Lung microvascular endothelial cell (primary cell): Measurements from ENCODE around the gene KRTAP9-7. TPM values are rescaled to one million over a fixed set of nuclear protein-coding genes. Genes with fewer than 3 reads are reported as not detected.
"Not testable (repeated sequence)": the region's sequence is repeated elsewhere in the genome, so short reads cannot be mapped to it uniquely, and the experiment has no call there.

Experiments used
- DNase-seq, 2 donors: peaks; one replicate each; pipeline versions ENCODE4 v3.0.0 to v3.0.0-alpha.2; 2010; ENCODE audit warnings: low read depth in 2 of 2
- total RNA-seq: library from RNA; depleted of rRNA; stranded (reverse); fragments of >200 nt; gene quantifications from 2 replicates; pipeline ENCODE4 v1.2.1, GENCODE V29; 2014

KRTAP9-7 gene
- not detected in 2 replicates for total RNA-seq

GRCh38 chr17:41275648-41276190 lies at the start of gene KRTAP9-7:
Gene KRTAP9-7 (plus strand): TSS chr17:41275698. CDS start chr17:41275698, 0 bp downstream.
- DNase-seq, result not testable (repeated sequence)

DNA sequence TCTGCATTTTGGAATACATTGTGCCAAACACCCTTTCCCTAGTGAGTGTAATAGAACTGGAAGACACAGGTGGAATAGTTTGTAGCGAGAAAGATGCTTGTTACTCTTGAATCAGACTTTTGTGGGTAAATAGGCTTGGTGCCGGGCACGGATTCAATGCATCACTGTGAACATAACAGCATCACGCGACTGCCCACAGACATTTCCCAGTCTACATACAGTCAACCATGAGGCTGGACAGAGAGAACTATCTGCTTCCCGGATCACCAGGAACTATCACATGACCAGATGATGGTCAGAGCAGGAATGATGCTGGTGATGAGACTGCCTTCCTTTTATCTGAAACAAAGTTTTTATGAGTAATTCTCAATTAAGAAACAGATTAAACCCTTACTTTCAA lies 49.4 kb upstream of the KRTAP9-7 start:
- no peak for DNase-seq

- not testable (repeated sequence) for DNase-seq
Measured at GRCh38 chr17:41226598-41227095, 48.9 kb upstream of the KRTAP9-7 start, which contains the start of gene KRTAP9-2. Gene KRTAP9-2 (plus strand): TSS chr17:41226648. CDS start chr17:41226655, 7 bp downstream.

DNA sequence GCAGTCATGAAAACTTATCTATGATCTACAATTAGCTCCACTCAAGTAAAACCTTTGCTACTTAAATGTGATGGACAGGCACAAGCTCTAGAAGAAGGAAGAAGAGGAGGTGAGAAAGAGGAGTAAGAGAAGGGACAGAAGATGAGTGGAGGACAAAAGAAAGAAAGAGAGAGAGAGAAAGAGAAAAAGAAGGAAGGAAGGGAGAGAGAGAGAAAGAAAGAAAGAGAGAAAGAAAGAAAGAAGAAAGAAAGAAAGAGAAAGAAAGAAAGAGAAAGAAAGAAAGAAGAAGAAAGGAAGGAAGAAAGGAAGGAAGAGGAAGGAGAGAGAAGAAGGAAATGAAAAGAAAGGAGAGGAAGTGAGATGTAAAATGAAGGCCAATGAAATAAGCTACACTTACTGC lies 45.4 kb upstream of the KRTAP9-7 start:
- DNase-seq, result no peak

GRCh38 chr17:41231731-41232130 lies 43.8 kb upstream of the KRTAP9-7 start:
- DNase-seq, result no peak

GRCh38 chr17:41232399-41233105 lies 42.9 kb upstream of the KRTAP9-7 start, which contains the start of gene KRTAP9-3:
Gene KRTAP9-3 (plus strand): TSS chr17:41232449. CDS start chr17:41232502, 53 bp downstream.
- not testable (repeated sequence) for DNase-seq

- DNase-seq, result not testable (repeated sequence)
Measured at GRCh38 chr17:41237116-41237515, 38.4 kb upstream of the KRTAP9-7 start.

DNA sequence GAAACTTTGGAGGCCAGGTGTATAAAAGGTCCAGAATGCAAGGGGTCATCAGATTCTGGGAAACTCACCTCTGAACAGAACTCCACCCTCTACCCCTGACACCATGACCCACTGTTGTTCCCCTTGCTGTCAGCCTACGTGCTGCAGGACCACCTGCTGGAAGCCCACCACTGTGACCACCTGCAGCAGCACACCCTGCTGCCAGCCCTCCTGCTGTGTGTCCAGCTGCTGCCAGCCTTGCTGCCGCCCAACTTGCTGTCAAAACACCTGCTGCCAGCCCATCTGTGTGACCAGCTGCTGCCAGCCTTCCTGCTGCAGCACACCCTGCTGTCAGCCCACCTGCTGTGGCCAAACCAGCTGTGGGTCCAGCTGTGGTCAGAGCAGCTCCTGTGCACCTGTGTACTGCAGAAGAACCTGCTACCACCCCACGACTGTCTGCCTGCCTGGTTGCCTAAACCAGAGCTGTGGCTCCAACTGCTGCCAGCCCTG lies 37.5 kb upstream of the KRTAP9-7 start, which contains the start of gene KRTAP9-8:
KRTAP9-8 (plus strand) TSS at position 51 of the 489 bp plus-strand sequence; CDS start at position 104, 53 bp downstream.
- not testable (repeated sequence) for DNase-seq

GRCh38 chr17:41246995-41247787 lies 28.3 kb upstream of the KRTAP9-7 start:
- DNase-seq, result not testable (repeated sequence)

- DNase-seq, result not testable (repeated sequence)
Measured at GRCh38 chr17:41249637-41250240, 25.8 kb upstream of the KRTAP9-7 start, which contains the start of gene KRTAP9-4. Gene KRTAP9-4 (plus strand): TSS chr17:41249687. CDS start chr17:41249721, 34 bp downstream.

DNA sequence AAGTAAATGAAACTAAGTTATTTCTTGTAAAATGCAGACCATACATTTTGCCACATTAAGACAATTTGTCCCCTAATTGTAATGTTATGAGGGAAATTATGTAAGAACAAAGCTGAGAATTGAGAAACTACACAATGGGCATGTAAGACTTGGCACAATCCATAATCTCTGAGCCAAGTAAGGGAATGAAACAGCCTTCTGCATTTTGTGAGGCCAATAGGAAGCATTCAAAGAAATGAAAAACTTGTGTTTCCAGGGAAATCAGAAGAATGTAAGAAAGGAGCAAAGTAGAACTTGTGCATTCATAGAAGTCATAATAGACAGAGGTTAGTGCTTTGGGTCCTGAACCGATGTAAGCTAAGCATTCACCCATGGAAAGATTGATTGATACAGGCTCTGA lies 24.2 kb upstream of the KRTAP9-7 start:
- DNase-seq, result no peak

GRCh38 chr17:41254861-41255260 lies 20.6 kb upstream of the KRTAP9-7 start:
- no peak for DNase-seq

GRCh38 chr17:41255381-41256290 lies 19.9 kb upstream of the KRTAP9-7 start, which contains the start of gene KRTAP9-9:
Gene KRTAP9-9 (plus strand): TSS chr17:41255384.
- not testable (repeated sequence) for DNase-seq

GRCh38 chr17:41256291-41256685 lies 19.2 kb upstream of the KRTAP9-7 start:
- no peak for DNase-seq

DNA sequence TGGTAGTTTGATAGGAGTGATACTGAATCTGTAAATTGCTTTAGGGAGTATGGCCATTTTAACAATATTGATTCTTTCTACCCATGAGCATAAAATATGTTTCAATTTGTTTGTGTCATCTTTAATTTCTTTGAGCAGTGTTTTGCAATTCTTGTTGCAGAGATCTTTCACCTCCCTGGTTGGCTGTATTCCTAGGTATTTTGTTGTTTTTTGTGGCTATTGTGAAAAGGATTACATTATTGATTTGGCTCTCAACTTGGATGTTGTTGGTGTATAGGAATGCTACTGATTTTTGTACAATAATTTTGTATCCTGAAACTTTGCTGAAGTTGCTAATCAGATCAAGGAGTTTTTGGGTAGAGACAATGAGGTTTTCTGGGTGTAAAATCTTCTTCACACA lies 17.1 kb upstream of the KRTAP9-7 start:
- no peak for DNase-seq

DNA sequence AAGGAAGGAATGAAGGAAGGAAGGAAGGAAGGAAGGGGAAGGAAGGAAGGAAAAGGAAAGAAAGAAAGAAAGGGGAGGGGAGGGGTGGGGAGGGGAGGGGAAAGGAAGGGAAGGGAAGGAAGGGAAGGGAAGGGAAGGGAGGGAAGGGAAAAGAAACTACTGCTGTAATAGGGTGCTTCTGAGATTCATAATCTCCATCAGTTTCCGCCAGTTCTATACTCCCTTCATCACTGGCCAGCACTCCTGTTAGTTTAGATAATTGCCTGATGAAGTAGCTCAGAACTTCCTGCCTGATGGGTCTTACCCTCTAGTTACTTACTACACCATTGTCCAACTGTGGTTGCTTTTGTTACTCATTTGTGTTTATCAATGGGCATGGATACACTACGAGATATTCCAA lies 12.3 kb upstream of the KRTAP9-7 start:
- DNase-seq, result no peak

DNA sequence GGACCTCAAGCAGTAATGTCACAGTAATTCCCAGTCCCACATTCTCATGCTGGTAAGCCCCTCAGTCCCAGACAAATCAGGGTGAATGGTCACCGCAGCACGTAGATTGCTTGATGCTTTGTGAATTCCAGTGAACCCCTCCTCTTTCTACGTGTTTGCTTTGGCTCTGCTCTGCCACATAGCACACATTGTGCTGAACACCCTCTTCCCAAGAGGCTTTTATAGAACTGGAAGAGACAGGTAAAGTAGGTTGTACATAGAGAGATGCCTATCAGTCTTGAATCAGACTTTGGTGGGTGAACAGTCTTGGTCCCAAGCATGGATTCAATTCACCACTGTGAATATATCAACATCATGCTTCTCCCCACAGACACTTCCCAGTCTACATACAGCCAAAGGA lies 10.9 kb upstream of the KRTAP9-7 start:
- no peak for DNase-seq

- no peak for DNase-seq
Measured at GRCh38 chr17:41265078-41265477, 10.4 kb upstream of the KRTAP9-7 start, which contains the start of gene KRTAP9-6. Gene KRTAP9-6 (plus strand): TSS chr17:41265378. CDS start chr17:41265378, 0 bp downstream.

DNA sequence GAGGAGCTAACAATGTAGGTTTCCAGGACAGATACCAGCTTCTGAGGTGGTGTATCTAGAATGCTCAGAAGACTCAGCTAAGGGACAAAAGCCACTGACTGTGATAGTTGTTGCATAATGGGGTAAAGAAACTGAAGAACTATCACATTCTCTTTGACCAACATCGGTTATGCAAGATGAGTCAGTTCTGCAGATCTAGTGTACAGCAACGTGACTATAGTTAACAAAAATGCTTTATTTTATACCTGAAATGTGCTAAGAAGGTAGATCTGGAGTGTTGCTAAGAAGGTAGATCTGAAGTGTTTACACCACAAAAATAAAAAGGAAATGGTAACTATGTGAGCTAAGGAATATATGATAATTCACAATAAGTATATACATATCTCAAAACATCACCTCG lies 7.8 kb upstream of the KRTAP9-7 start:
- no peak for DNase-seq

DNA sequence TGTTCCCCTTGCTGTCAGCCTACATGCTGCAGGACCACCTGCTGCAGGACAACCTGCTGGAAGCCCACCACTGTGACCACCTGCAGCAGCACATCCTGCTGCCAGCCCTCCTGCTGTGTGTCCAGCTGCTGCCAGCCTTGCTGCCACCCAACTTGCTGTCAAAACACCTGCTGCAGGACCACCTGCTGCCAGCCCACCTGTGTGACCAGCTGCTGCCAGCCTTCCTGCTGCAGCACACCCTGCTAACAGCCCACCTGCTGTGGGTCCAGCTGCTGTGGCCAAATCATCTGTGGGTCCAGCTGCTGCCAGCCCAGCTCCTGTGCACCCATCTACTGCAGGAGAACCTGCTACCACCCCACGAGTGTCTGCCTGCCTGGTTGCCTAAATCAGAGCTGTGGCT lies 4.2 kb upstream of the KRTAP9-7 start:
- not testable (repeated sequence) for DNase-seq
